WTC11 (cell line): Measurements from ENCODE around the gene RTN3. TPM values are rescaled to one million over a fixed set of nuclear protein-coding genes. Genes with fewer than 3 reads are reported as not detected.

ENCODE experiments used
- ATAC-seq: fragments of 200-7000 bp; cut with Tn5 transposase; 2 replicates; pipeline ENCODE4 v1.10.0; 2021; ENCODE audit warnings: mild to moderate bottlenecking, moderate library complexity
- CTCF ChIA-PET: fragments of 300-600 bp; sonication (Branson Sonifier 250); formaldehyde crosslinking; loops from one replicate; lab custom pipeline; 2021; ENCODE audit warnings: antibody characterized with exemption; lab: Charles Lee
- POLR2A ChIA-PET: fragments of 350-600 bp; sonication (Branson Sonifier 250); formaldehyde crosslinking; loops from one replicate; lab custom pipeline; 2021; ENCODE audit warnings: antibody characterized with exemption; lab: Charles Lee
- DNase-seq: peaks from one replicate; pipeline ENCODE4 v3.0.0; 2021; ENCODE audit warnings: low spot score
- H3K27ac Mint-ChIP-seq: 2 replicates; pipeline ENCODE4 v1.8.0; 2021; ENCODE audit warnings: mixed read lengths
- H3K27me3 Mint-ChIP-seq: 2 replicates; pipeline ENCODE4 v1.8.0; 2021; ENCODE audit warnings: low read depth, mild to moderate bottlenecking, moderate library complexity, mixed read lengths
- H3K36me3 Mint-ChIP-seq: 2 replicates; pipeline ENCODE4 v1.8.0; 2021; ENCODE audit warnings: mixed read lengths
- H3K4me1 Mint-ChIP-seq: 2 replicates; pipeline ENCODE4 v1.8.0; 2022; ENCODE audit warnings: mixed read lengths
- H3K4me3 Mint-ChIP-seq: 2 replicates; pipeline ENCODE4 v1.8.0; 2021; ENCODE audit warnings: mild to moderate bottlenecking, moderate library complexity, mixed read lengths
- H3K9me3 Mint-ChIP-seq: 2 replicates; pipeline ENCODE4 v1.8.0; 2021; ENCODE audit warnings: mixed read lengths
- ATF1 ChIP-seq: sonication (generic); formaldehyde crosslinking; IDR thresholded peaks from 2 replicates; pipeline ENCODE4 v1.8.1; 2023; ENCODE audit warnings: mild to moderate bottlenecking, moderate library complexity, missing genetic modification reagents
- ATF2 ChIP-seq: sonication (generic); formaldehyde crosslinking; IDR thresholded peaks from 2 replicates; pipeline ENCODE4 v1.8.1; 2022; ENCODE audit warnings: low read depth, missing genetic modification reagents, borderline replicate concordance
- FOXK1 ChIP-seq: sonication (generic); formaldehyde crosslinking; IDR thresholded peaks from 2 replicates; pipeline ENCODE4 v1.8.0; 2022; ENCODE audit warnings: mild to moderate bottlenecking, moderate library complexity, missing genetic modification reagents
- GABPB1 ChIP-seq: sonication (generic); formaldehyde crosslinking; IDR thresholded peaks from 2 replicates; pipeline ENCODE4 v1.8.1; 2023; ENCODE audit warnings: mild to moderate bottlenecking, missing genetic modification reagents
- GTF2I ChIP-seq: fragments of 250-450 bp; sonication (Bioruptor Pico); conservative IDR thresholded peaks from 2 replicates; pipeline ENCODE4 v1.4.0; 2021; ENCODE audit warnings: mild to moderate bottlenecking
- HMGA2 ChIP-seq: fragments of 250-450 bp; sonication (Bioruptor Pico); IDR thresholded peaks from 2 replicates; pipeline ENCODE4 v1.4.0; 2021; ENCODE audit warnings: mild to moderate bottlenecking, moderate library complexity
- HMGXB4 ChIP-seq: sonication (generic); formaldehyde crosslinking; IDR thresholded peaks from 2 replicates; pipeline ENCODE4 v1.8.1; 2023; ENCODE audit warnings: mild to moderate bottlenecking, moderate library complexity, missing genetic modification reagents
- IRF2 ChIP-seq: sonication (generic); formaldehyde crosslinking; IDR thresholded peaks from 2 replicates; pipeline ENCODE4 v1.8.0; 2022; ENCODE audit warnings: low read depth, missing genetic modification reagents, borderline replicate concordance
- KAT7 ChIP-seq: sonication (generic); formaldehyde crosslinking; IDR thresholded peaks from 2 replicates; pipeline ENCODE4 v1.8.1; 2023; ENCODE audit warnings: missing genetic modification reagents, mild to moderate bottlenecking, borderline replicate concordance
- MLX ChIP-seq: sonication (generic); formaldehyde crosslinking; IDR thresholded peaks from 2 replicates; pipeline ENCODE4 v1.8.1; 2023; ENCODE audit warnings: mild to moderate bottlenecking, missing genetic modification reagents, moderate library complexity
- NFE2L1 ChIP-seq: sonication (generic); formaldehyde crosslinking; IDR thresholded peaks from 2 replicates; pipeline ENCODE4 v1.8.1; 2023; ENCODE audit warnings: missing genetic modification reagents
- NR2C2 ChIP-seq: sonication (generic); formaldehyde crosslinking; IDR thresholded peaks from 2 replicates; pipeline ENCODE4 v1.8.0; 2022; ENCODE audit warnings: mild to moderate bottlenecking, missing genetic modification reagents
- PRRX2 ChIP-seq: fragments of 250-450 bp; sonication (Bioruptor Pico); IDR thresholded peaks from 2 replicates; pipeline ENCODE4 v1.8.0; 2021; ENCODE audit warnings: mild to moderate bottlenecking
- RORB ChIP-seq: fragments of 250-450 bp; sonication (Bioruptor Pico); IDR thresholded peaks from 2 replicates; pipeline ENCODE4 v1.9.0; 2021; ENCODE audit warnings: mild to moderate bottlenecking
- SMAD4 ChIP-seq: sonication (generic); formaldehyde crosslinking; IDR thresholded peaks from 2 replicates; pipeline ENCODE4 v1.8.0; 2022; ENCODE audit warnings: mild to moderate bottlenecking, missing genetic modification reagents
- TCF7 ChIP-seq: sonication (generic); formaldehyde crosslinking; IDR thresholded peaks from 2 replicates; pipeline ENCODE4 v1.8.0; 2022; ENCODE audit warnings: mild to moderate bottlenecking, low read depth, missing genetic modification reagents, moderate library complexity
- TEAD1 ChIP-seq: sonication (generic); formaldehyde crosslinking; IDR thresholded peaks from 2 replicates; pipeline ENCODE4 v1.8.0; 2022; ENCODE audit warnings: mild to moderate bottlenecking, missing genetic modification reagents
- USF2 ChIP-seq: sonication (generic); formaldehyde crosslinking; IDR thresholded peaks from 2 replicates; pipeline ENCODE4 v1.8.1; 2023; ENCODE audit warnings: mild to moderate bottlenecking, missing genetic modification reagents, moderate library complexity
- ZNF121 ChIP-seq: sonication (generic); formaldehyde crosslinking; IDR thresholded peaks from 2 replicates; pipeline ENCODE4 v1.8.0; 2023; ENCODE audit warnings: missing genetic modification reagents
- ZNF263 ChIP-seq: sonication (generic); formaldehyde crosslinking; IDR thresholded peaks from 2 replicates; pipeline ENCODE4 v1.8.1; 2022; ENCODE audit warnings: low read depth, mild to moderate bottlenecking, moderate library complexity, missing genetic modification reagents
- ZNF317 ChIP-seq: sonication (generic); formaldehyde crosslinking; IDR thresholded peaks from 2 replicates; pipeline ENCODE4 v1.8.1; 2023; ENCODE audit warnings: low read depth, mild to moderate bottlenecking, moderate library complexity, missing genetic modification reagents, borderline replicate concordance
- ZNF416 ChIP-seq: fragments of 250-450 bp; sonication (Bioruptor Pico); IDR thresholded peaks from 2 replicates; pipeline ENCODE4 v1.9.0; 2021; ENCODE audit warnings: mild to moderate bottlenecking, inconsistent platforms
- ZNF423 ChIP-seq: fragments of 250-450 bp; sonication (Bioruptor Pico); IDR thresholded peaks from 2 replicates; pipeline ENCODE4 v2.1.2; 2022; ENCODE audit warnings: mild to moderate bottlenecking, moderate library complexity
- ZNF512 ChIP-seq: sonication (generic); formaldehyde crosslinking; IDR thresholded peaks from 2 replicates; pipeline ENCODE4 v1.8.1; 2022; ENCODE audit warnings: missing genetic modification reagents, borderline replicate concordance
- ZNF532 ChIP-seq: fragments of 250-450 bp; sonication (Bioruptor Pico); IDR thresholded peaks from 2 replicates; pipeline ENCODE4 v1.9.0; 2021; ENCODE audit warnings: mild to moderate bottlenecking, borderline replicate concordance
- total RNA-seq: library from RNA; stranded (reverse); gene quantifications from 3 replicates; pipeline ENCODE4 v1.2.3, GENCODE V29; 2021

The RTN3 gene
- total RNA-seq, 1 experiment from 2014 or later, result 159 TPM

- TF ChIP-seq HMGXB4 (CRISPR knock-in tag), result no peak
- no peak for TF ChIP-seq ZNF263
- TF ChIP-seq SMAD4 (CRISPR knock-in tag), result no peak
- no peak for TF ChIP-seq HMGA2 (CRISPR knock-in tag)
- TF ChIP-seq ZNF121 (CRISPR knock-in tag), result no peak
- TF ChIP-seq NR2C2 (CRISPR knock-in tag), result no peak
- TF ChIP-seq GABPB1 (CRISPR knock-in tag), result no peak
- TF ChIP-seq GTF2I, result no peak
- no peak for TF ChIP-seq KAT7 (CRISPR knock-in tag)
- TF ChIP-seq USF2, result no peak
- TF ChIP-seq RORB (CRISPR knock-in tag), result no peak
Measured at GRCh38 chr11:63761188-63761587, 79.9 kb downstream of the RTN3 start (continued).

GRCh38 chr11:63761931-63762653 is 80.8 kb downstream of the RTN3 start:
- Mint-ChIP-seq H3K27me3 (no peaks in the 10 kb centered on the region), H3K36me3 (peaks cover 20% of the 10 kb centered on the region), H3K4me1 (peaks cover 48% of the 10 kb centered on the region), H3K4me3 (peak overlapping the region; percentile 99), H3K27ac (peak overlapping the region; percentile 95), H3K9me3 (no peaks in the 10 kb centered on the region)
- peak; percentile 39 for ATAC-seq
- DNase-seq, result peak; percentile 84
- POLR2A ChIA-PET, result interaction anchor here (0.7 to 3.0 kb wide), 5 partner anchors 52 to 155 kb away, joined by 3 to 12 read pairs (median 3); partner anchors contain the start of genes ATL3 and RCOR2
- CTCF ChIA-PET, result interaction anchor here (1.5 to 2.1 kb wide), 3 partner anchors 91 to 184 kb away, joined by 4 to 9 read pairs (median 4); partner anchors contain the start of gene ATL3
- TF ChIP-seq ZNF416 (CRISPR knock-in tag) (peak; percentile 60), ATF2 (CRISPR knock-in tag) (no peak), USF2 (peak; percentile 11; the same call in 1 of the 2 replicates), TCF7 (no peak), MLX (CRISPR knock-in tag) (no peak), ZNF317 (CRISPR knock-in tag) (no peak), IRF2 (no peak), ZNF512 (CRISPR knock-in tag) (no peak), TEAD1 (peak; percentile 14; the same call in 1 of the 2 replicates), NFE2L1 (CRISPR knock-in tag) (no peak), FOXK1 (CRISPR knock-in tag) (no peak), PRRX2 (0 out of 2 replicates have a peak, but pooled peaks have one; percentile 69), ZNF423 (CRISPR knock-in tag) (peak; percentile 22; the same call in 1 of the 2 replicates), ZNF532 (no peak), HMGA2 (CRISPR knock-in tag) (no peak), ATF1 (CRISPR knock-in tag) (no peak)
